Osteocyte (in vitro differentiated cells): ENCODE data around the gene PTPRG. TPM values are rescaled to one million over a fixed set of nuclear protein-coding genes. Genes with fewer than 3 reads are reported as not detected.

ENCODE experiments used
- DNase-seq: peaks from one replicate; pipeline ENCODE4 v3.0.0; 2021; ENCODE audit warnings: mixed read lengths; ENCODE audit not compliant: unreplicated experiment; ENCODE audit errors: extremely low spot score
- H3K27ac Mint-ChIP-seq: one replicate; pipeline ENCODE4 v1.8.0; 2021; ENCODE audit warnings: mild to moderate bottlenecking, mixed read lengths; ENCODE audit not compliant: unreplicated experiment
- H3K27me3 Mint-ChIP-seq: one replicate; pipeline ENCODE4 v1.8.0; 2021; ENCODE audit warnings: mixed read lengths; ENCODE audit not compliant: unreplicated experiment
- H3K36me3 Mint-ChIP-seq: one replicate; pipeline ENCODE4 v1.8.0; 2021; ENCODE audit warnings: mixed read lengths; ENCODE audit not compliant: unreplicated experiment
- H3K4me1 Mint-ChIP-seq: one replicate; pipeline ENCODE4 v1.8.0; 2021; ENCODE audit warnings: mixed read lengths; ENCODE audit not compliant: unreplicated experiment
- H3K4me3 Mint-ChIP-seq: one replicate; pipeline ENCODE4 v1.8.0; 2021; ENCODE audit warnings: mild to moderate bottlenecking, moderate library complexity, mixed read lengths; ENCODE audit not compliant: unreplicated experiment
- H3K9me3 Mint-ChIP-seq: one replicate; pipeline ENCODE4 v1.8.0; 2021; ENCODE audit warnings: mixed read lengths; ENCODE audit not compliant: unreplicated experiment
- total RNA-seq: library from RNA; stranded (reverse); gene quantifications from 2 replicates; pipeline ENCODE4 v1.2.1, GENCODE V29; 2021
- TF ChIP-seq, protein P1 (sequence below): fragments of 200-600 bp; sonication (generic); IDR thresholded peaks from 2 replicates; pipeline ENCODE4 v1.5.0; 2021; ENCODE audit warnings: antibody characterized with exemption, mild to moderate bottlenecking, moderate library complexity

The PTPRG gene
- total RNA-seq, 1 donor from 2014 or later: 48.1 TPM

DNA sequence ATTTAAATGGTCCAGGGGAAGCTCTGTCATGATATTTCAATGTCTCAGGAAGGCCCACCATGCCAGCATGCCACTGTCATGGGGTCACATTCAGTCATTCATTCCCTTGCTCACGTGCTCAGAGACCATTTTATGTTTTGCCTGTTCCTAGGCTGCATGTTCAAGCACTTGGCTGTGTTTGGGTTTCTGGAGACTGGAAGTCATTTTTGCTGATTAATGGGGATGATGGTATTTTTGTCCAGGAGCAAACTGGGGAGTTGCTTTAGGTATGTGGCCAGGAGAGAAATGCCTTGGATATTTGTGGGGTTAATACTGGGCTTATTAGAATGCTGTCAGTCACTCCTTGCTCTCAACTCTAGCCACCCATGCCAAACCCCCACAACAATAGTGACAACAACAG is 303.5 kb downstream of the PTPRG start:
- Mint-ChIP-seq H3K27me3 (no peaks in the 10 kb centered on the region), H3K27ac (no peak overlapping the region), H3K36me3 (peaks cover 2% of the 10 kb centered on the region), H3K4me1 (peaks cover 6% of the 10 kb centered on the region), H3K4me3 (no peak overlapping the region), H3K9me3 (no peaks in the 10 kb centered on the region)
- TF ChIP-seq, protein P1, sequence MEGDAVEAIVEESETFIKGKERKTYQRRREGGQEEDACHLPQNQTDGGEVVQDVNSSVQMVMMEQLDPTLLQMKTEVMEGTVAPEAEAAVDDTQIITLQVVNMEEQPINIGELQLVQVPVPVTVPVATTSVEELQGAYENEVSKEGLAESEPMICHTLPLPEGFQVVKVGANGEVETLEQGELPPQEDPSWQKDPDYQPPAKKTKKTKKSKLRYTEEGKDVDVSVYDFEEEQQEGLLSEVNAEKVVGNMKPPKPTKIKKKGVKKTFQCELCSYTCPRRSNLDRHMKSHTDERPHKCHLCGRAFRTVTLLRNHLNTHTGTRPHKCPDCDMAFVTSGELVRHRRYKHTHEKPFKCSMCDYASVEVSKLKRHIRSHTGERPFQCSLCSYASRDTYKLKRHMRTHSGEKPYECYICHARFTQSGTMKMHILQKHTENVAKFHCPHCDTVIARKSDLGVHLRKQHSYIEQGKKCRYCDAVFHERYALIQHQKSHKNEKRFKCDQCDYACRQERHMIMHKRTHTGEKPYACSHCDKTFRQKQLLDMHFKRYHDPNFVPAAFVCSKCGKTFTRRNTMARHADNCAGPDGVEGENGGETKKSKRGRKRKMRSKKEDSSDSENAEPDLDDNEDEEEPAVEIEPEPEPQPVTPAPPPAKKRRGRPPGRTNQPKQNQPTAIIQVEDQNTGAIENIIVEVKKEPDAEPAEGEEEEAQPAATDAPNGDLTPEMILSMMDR: no peak
- DNase-seq: no peak

DNA sequence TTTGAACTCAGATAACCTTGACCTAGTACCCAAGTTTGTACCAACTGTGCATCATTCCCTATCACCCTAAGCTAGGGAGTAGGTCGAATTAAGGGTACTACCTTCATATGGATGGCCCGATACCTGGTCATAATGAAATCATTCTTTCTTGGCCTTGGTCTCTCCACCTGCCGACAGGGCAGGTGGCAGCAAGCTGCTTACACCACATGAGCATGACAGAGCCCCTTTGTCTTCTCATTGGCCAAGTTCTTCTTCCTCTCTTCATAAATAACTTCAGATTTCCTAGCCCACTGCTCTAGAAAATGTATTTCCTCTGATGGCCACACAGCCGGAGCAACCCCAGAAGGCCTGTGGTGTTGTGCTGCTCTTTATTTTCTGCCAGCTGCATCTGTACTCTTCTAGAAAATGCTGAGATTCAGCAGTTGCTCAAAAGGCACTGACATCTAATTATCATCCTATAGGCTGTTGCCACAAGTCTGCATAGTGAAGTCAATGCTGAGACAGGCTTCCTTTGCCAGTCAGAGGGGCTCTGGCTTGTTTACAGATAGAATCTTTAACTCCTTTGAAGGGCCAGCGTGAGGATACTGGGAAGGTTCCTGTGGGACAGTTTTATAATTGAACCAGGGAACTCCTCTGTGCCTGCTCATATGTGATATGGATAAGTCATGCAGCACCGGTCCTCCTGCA is 304.2 kb downstream of the PTPRG start:
- no peak for DNase-seq
- Mint-ChIP-seq H3K36me3 (peaks cover 2% of the 10 kb centered on the region), H3K27ac (no peak overlapping the region), H3K27me3 (no peaks in the 10 kb centered on the region), H3K9me3 (no peaks in the 10 kb centered on the region), H3K4me3 (no peak overlapping the region), H3K4me1 (peaks cover 6% of the 10 kb centered on the region)
- TF ChIP-seq, protein P1: no peak

DNA sequence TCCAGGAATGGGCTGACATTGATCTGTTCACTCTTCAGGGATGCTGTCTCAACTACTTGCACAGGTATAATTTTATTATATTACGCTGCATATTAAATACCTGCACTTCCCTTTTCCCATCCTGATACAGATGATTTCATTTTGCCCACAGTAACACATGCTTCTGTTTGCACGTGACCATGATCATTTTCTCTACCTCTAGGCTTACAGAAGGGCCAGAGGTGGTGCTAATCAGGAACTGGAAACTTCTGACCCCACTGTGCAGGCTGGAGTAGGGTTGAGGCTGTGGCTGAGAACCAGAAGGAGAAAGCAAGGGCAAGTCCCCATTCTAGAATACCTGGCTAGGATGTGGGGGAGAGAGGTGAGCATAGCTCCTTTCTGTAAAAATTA is 304.8 kb downstream of the PTPRG start:
- DNase-seq: no peak
- Mint-ChIP-seq H3K4me3 (no peak overlapping the region), H3K27ac (no peak overlapping the region), H3K36me3 (peaks cover 2% of the 10 kb centered on the region), H3K27me3 (no peaks in the 10 kb centered on the region), H3K4me1 (peaks cover 6% of the 10 kb centered on the region), H3K9me3 (no peaks in the 10 kb centered on the region)
- TF ChIP-seq, protein P1: no peak

DNA sequence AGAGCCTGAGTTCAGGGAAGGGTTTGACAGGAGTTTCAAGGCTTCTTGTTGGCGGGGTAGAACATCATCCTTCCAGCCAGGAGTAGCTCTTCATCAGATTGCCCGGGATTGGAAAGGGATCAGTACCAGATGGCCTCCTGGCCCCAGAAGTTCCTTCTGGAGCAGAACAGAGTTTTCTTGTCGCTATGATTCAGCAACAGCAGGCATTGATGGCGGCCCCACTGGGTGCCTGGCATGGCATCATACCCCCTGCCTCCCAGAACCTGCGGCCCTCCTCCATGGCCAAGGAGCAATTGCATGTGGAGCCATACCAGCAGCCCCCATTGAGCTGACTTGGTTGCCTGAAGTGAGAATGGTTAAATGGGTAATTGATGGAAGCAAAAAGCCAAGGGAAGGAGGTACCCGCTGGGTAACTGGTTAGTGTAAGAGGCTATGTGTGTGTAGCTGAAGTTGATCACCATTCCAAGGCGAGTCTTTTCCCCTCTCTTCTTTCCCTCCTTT is 305.6 kb downstream of the PTPRG start:
- Mint-ChIP-seq H3K27ac (no peak overlapping the region), H3K4me3 (no peak overlapping the region), H3K9me3 (no peaks in the 10 kb centered on the region), H3K27me3 (no peaks in the 10 kb centered on the region), H3K36me3 (peaks cover 2% of the 10 kb centered on the region), H3K4me1 (peaks cover 6% of the 10 kb centered on the region)
- DNase-seq: no peak
- TF ChIP-seq, protein P1: no peak

DNA sequence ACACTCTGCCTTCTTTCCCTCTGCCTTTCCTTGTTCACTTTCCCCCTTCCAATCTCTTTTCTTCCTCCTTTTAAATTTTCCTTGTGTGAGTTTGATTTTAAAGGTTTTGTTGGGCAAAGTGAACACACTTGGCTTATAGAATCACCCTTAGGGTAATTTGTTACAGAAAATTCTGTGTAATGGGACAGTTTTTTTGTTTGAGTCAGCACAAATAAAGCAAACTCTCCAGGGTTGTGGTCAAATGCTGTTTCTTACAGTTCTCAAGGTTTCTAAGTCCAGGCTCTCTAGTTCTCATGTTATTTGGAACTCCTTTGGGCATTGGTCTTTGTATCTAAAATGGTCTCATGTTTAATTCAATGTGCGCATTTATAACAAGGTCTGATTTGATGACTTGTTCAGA is 307.1 kb downstream of the PTPRG start:
- TF ChIP-seq, protein P1: no peak
- H3K27ac Mint-ChIP-seq: no peak overlapping the region
- no peaks in the 10 kb centered on the region for H3K9me3 Mint-ChIP-seq
- H3K27me3 Mint-ChIP-seq: no peaks in the 10 kb centered on the region
- H3K36me3 Mint-ChIP-seq: peaks cover 2% of the 10 kb centered on the region
- H3K4me1 Mint-ChIP-seq: peaks cover 12% of the 10 kb centered on the region
- no peak overlapping the region for H3K4me3 Mint-ChIP-seq
- DNase-seq: no peak
